Measurements from ENCODE around the gene MANEAL.
A peak's percentile ranks its signal among the peaks of the same experiment; 100 is the strongest.

Gene MANEAL

DNA sequence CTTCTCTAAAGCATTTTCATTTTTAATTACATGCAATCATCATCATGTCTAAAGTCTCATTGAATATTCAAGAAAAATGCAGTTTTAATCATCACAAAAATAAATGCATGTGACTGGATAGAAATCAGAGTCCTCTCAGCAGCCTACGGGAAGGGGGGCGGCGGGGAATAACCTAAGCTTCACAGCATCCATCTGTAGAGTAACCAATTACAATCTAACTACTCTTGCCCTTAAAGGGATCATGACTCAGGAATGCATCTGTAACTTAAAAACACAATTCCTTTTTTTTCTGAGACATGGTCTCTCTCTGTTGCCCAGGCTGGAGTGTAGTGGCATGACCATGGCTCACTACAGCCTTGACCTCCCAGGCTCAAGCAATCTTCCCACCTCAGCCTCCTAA is 43.1 kb downstream of the MANEAL start:
- Histone ChIP-seq H3K36me3 (peaks cover 94% of the 10 kb centered on the region), H3K4me3 (ENCODE audit: low read depth in 1 of 2, low read length in 1 of 2) (no peak overlapping the region), H3K9me3 (no peaks in the 10 kb centered on the region), H3K27ac (no peak overlapping the region), H3K27me3 (no peaks in the 10 kb centered on the region), H3K4me1 (ENCODE audit: control insufficient read depth in 1 of 2, insufficient read depth in 1 of 2, low read depth in 1 of 2, low read length in 1 of 2) (peaks cover 7% of the 10 kb centered on the region in 2 experiments)
- TF ChIP-seq, protein P1, sequence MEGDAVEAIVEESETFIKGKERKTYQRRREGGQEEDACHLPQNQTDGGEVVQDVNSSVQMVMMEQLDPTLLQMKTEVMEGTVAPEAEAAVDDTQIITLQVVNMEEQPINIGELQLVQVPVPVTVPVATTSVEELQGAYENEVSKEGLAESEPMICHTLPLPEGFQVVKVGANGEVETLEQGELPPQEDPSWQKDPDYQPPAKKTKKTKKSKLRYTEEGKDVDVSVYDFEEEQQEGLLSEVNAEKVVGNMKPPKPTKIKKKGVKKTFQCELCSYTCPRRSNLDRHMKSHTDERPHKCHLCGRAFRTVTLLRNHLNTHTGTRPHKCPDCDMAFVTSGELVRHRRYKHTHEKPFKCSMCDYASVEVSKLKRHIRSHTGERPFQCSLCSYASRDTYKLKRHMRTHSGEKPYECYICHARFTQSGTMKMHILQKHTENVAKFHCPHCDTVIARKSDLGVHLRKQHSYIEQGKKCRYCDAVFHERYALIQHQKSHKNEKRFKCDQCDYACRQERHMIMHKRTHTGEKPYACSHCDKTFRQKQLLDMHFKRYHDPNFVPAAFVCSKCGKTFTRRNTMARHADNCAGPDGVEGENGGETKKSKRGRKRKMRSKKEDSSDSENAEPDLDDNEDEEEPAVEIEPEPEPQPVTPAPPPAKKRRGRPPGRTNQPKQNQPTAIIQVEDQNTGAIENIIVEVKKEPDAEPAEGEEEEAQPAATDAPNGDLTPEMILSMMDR (IDR thresholded peaks at IDR 0.05) = no peak

DNA sequence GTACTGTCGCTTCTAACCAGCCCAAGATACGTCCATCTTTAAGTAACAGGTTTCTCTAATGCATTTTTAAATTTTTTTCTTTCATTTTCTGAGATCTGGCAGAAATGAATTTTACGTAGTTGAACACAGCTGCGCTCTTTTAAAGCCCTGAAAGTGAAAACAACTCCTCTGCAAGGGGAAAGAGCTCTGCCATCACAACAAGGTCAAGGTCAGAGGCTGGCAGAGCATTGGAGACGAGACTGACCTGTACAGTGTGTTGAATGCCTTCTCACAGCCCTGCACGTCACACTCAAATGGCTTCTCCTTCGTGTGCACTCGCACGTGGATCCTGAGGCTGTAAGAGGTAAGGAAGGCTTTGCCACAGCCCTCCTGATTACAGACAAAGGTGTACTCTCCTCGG is 46.0 kb downstream of the MANEAL start:
- Histone ChIP-seq H3K36me3 (peaks cover 65% of the 10 kb centered on the region), H3K27ac (peak overlapping the region; percentile 25), H3K4me1 (ENCODE audit: control insufficient read depth in 1 of 2, insufficient read depth in 1 of 2, low read depth in 1 of 2, low read length in 1 of 2) (peaks cover 36% of the 10 kb centered on the region in 2 experiments), H3K4me3 (ENCODE audit: low read depth in 1 of 2, low read length in 1 of 2) (no peak overlapping the region), H3K27me3 (no peaks in the 10 kb centered on the region), H3K9me3 (no peaks in the 10 kb centered on the region)
- TF ChIP-seq, protein P1 (IDR thresholded peaks at IDR 0.05) = no peak

DNA sequence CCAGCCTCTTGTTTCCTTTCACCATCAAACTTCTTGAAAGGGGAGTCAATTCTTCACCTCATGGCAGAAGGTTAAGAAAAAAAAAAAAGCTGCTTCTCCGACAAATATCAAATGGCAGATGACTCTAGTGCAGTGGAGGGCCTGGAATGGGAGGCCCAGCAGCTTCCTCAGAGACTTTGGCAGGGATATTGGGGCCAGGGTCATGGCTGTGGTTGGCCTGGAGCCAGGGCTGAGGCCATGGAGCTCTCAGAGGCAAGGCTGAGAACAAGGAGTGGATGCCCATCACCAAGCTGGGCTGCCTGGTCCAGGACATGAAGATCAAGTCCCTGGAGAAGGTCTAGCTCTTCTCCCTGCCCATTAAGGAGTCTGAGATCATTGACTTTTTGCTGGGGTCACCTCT is 47.1 kb downstream of the MANEAL start:
- Histone ChIP-seq H3K36me3 (peaks cover 55% of the 10 kb centered on the region), H3K9me3 (no peaks in the 10 kb centered on the region), H3K27ac (peak overlapping the region; percentile 92), H3K4me1 (ENCODE audit: control insufficient read depth in 1 of 2, insufficient read depth in 1 of 2, low read depth in 1 of 2, low read length in 1 of 2) (peaks cover 46 to 47% of the 10 kb centered on the region in 2 experiments), H3K4me3 (ENCODE audit: low read depth in 1 of 2, low read length in 1 of 2) (no peak overlapping the region), H3K27me3 (no peaks in the 10 kb centered on the region)
- TF ChIP-seq, protein P1 (IDR thresholded peaks at IDR 0.05) = no peak

DNA sequence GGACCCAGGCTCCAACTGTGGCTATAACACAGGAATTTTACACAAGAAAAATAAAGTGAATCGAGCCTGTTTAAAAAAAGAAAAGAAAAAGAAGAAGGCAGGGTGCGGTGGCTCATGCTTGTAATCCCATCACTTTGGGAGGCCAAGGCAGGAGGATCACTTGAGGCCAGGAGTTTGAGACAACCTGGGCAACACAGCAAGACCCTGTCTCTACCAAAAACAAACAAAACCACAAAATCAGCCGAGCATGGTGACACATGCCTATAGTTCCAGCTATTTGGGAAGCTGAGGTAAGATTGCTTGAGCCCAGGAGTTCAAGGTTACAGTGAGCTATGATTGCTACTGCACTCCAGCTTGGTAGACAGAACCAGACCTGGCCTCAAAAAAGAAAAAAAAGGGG is 48.0 kb downstream of the MANEAL start:
- H3K27ac ChIP-seq = peak overlapping the region; percentile 92
- H3K4me3 ChIP-seq (ENCODE audit: low read depth in 1 of 2, low read length in 1 of 2) = no peak overlapping the region
- peaks cover 56% of the 10 kb centered on the region in 2 experiments for H3K4me1 ChIP-seq (ENCODE audit: control insufficient read depth in 1 of 2, insufficient read depth in 1 of 2, low read depth in 1 of 2, low read length in 1 of 2)
- TF ChIP-seq, protein P1 (IDR thresholded peaks at IDR 0.05) = no peak
- peaks cover 46% of the 10 kb centered on the region for H3K36me3 ChIP-seq
- H3K27me3 ChIP-seq = no peaks in the 10 kb centered on the region
- H3K9me3 ChIP-seq = no peaks in the 10 kb centered on the region

DNA sequence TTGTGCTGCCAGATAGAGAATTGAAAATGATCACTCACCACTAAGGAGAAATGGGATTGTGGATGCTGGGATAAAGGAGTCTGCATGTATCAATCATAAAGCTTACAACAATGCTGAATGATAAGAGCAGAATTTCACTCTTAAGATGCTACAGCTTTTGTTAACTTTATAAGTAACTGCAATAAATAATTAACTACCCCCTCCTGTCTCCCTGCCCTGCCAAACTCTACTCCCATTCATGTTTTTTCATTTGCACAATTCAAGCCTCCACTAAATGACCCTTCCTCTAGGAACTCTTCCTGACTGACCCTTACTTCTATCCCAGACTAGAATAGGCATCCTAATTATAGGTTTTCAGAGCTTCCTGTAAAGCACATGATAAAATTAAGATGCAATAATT is 50.9 kb downstream of the MANEAL start:
- no peaks in the 10 kb centered on the region for H3K9me3 ChIP-seq
- H3K27me3 ChIP-seq = no peaks in the 10 kb centered on the region
- TF ChIP-seq, protein P1 (IDR thresholded peaks at IDR 0.05) = no peak
- peaks cover 18% of the 10 kb centered on the region for H3K36me3 ChIP-seq
- H3K4me3 ChIP-seq (ENCODE audit: low read depth in 1 of 2, low read length in 1 of 2) = peak overlapping the region in 1 of 2 experiments; percentile 45
- H3K27ac ChIP-seq = peak overlapping the region; percentile 92
- peaks cover 85% of the 10 kb centered on the region in 2 experiments for H3K4me1 ChIP-seq (ENCODE audit: control insufficient read depth in 1 of 2, insufficient read depth in 1 of 2, low read depth in 1 of 2, low read length in 1 of 2)
